HG03025 (cell line): Measurements from ENCODE around the gene CLASRP.

Source experiments
- ATAC-seq: cut with Tn5 transposase; IDR thresholded peaks from one replicate; pipeline ENCODE4 v1.9.1; 2021; ENCODE audit warnings: mild to moderate bottlenecking, moderate library complexity; ENCODE audit not compliant: unreplicated experiment, low FRiP score

CLASRP gene

DNA sequence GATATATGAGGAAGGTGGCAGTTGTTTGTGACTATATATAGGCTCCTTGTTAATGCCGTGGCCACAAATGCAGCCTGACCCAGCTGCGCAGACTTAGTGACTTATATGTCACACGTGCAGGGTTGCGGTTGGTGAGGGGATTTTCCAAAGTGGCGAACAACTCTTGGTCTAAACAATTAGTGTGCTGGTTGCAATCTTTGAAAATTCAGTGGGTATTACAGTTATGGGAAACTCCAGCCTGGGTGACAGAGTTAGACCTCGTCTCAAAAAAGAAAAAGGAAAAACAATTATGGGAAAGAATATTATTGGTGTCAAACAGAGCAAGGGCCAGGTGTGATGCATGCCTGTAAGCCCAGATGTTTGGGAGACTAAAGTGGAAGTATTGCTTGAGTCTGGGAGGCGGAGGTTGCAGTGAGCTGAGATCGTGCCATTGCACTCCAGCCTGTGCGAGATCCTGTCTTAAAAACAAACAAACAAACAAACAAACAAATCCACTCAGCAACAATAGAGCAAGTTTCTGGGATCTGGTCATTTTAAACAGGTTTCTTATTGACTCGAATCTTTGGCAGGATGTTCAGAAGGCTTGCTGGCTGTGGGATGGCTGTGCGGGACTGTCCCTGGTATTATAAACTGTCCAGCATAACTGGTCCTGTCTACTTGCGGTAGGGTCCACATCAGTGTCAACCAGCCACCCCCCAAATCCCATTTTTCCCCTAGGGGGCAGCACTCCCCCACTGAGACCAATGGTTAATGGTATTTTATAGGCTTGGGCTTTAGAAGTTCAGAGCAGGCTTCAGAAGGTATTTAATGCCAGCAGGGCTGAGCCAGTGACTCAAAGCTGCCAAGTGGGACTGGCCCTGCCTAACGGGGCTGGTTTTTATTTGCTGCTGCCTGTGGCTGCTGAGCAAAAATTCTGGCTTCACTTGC is 22.2 kb upstream of the CLASRP start:
- ATAC-seq, result peak; percentile 59

DNA sequence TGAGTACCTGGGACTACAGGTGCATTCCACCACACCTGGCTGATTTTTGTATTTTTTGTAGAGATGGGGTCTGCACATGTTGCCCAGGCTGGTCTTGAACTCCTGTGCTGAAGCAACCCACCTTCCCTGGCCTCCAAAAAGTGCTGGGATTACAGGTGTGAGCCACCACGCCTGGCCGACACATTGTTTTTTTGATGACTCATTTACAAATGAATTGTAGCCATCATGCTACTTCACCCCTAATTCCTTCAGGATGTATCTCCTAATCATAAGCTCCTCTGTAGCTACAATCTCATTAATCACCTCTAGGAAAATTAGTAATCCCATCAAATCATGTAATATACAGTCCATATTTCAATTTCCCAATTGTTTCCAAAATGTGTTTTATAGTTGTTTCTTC is 19.7 kb upstream of the CLASRP start:
- ATAC-seq, result no peak

DNA sequence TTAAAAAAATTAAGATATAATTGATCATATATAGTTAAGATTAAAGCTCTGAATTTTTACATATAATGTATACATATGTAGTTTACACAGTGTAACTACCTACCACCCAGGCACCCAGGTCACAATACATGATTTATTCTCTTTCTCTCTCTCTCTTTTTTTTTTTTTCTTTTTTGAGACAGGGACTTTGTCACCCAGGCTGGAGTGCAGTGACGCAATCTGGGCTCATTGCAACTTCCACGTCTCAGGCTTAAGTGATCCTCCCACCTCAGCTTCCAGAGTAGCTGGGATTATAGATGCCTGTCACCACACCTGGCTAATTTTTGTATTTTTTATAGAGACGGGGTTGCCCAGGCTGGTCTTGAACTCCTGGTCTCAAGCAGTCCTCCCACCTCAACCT is 18.8 kb upstream of the CLASRP start:
- no peak for ATAC-seq

DNA sequence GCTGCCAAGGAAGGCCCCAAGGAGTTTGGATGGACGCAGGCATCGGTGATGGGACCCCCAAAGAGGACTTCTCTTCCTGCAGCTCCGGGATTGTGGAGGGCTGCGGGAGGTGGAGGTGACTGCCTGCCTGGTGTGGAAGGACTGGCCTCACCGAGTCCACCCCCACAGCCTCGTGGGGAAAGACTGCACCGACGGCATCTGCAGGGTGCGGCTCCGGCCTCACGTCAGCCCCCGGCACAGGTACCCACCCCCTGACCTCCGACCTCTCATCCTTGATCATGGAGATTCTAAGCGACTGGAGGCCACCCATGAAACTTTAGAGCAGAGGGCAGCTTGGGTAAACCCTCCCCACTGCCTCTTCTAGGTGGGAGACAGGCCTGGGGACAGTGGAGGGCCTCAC is 16.9 kb upstream of the CLASRP start:
- ATAC-seq, result no peak

DNA sequence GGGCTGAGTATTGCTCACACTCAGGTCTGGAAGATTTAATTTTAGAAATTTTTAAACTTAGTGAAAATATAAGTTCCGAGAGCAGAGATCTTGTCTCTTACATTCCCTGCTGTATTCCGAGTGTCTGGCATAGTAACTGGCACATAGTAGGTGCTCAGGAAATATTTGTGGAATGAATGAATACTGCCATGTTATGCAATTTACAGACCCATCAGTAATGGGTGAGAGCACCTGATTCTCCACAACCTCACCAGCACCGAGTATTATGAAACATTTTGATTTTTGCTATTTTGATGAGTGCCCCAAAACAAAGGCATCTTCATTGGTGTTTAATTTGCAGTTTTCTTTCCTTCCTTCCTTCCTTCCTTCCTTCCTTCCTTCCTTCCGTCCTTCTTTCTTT is 15.8 kb upstream of the CLASRP start:
- no peak for ATAC-seq

DNA sequence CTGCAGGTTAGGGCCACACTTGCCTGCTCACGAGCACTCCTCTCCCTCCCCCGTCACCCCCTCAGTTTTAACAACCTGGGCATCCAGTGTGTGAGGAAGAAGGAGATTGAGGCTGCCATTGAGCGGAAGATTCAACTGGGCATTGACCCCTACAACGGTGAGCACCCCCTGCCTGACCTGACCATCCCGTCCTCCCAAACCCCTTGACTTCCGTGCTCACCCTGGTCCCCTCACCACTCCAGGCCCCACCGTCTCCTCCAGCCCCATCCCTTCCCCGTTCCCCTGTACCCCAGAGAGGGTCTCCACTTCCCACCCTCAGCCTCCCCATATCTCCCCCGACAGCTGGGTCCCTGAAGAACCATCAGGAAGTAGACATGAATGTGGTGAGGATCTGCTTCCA is 13.6 kb upstream of the CLASRP start:
- no peak for ATAC-seq

DNA sequence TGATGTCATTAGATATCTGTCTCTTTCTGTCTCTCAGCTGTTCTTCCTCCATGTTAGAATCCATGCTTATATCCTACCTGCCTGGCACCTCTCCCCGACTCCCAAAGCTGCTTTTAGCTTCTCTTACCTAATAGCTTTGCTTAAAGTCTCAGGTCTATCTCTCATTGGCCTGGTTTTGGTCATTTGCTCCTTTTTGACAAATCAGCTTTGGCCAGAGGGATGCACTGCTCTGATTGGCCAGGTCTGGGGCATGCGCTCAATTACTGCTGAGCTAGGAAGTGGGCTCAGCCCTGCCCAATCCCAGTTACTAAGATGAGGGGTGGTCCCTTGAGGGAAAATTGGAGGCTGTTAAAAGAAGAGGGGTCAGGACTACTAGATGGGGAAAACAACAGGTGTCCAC is 11.5 kb upstream of the CLASRP start:
- no peak for ATAC-seq

DNA sequence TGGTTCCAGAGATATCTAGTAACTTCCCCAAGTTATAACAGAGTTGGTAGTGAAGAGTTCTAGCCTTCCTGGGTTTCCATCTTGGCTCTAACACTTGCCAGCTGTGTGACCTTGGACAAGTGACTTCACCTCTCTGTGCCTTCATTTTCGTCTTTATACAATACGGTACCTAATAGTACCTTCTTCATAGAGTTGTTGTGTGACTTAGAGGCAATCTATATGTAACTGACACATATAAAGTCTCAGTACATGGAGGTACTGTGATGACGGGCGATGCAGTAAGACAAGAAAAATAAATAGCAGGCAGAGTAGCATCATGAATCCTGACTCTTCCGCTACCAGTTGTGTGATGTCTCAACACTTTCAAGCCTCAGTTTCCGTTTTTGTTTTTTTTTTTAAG is 8.0 kb upstream of the CLASRP start:
- no peak for ATAC-seq

DNA sequence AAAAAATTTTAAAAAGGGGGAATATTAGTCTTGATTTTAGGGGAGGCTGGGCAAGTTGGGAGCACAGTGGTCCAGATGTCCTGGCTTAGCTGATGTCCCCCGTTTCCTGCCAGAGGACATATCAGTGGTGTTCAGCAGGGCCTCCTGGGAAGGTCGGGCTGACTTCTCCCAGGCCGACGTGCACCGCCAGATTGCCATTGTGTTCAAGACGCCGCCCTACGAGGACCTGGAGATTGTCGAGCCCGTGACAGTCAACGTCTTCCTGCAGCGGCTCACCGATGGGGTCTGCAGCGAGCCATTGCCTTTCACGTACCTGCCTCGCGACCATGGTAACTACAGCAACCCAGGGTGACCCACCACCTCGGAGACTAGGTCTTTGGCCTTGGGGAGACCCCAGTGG is 6.4 kb upstream of the CLASRP start:
- no peak for ATAC-seq

DNA sequence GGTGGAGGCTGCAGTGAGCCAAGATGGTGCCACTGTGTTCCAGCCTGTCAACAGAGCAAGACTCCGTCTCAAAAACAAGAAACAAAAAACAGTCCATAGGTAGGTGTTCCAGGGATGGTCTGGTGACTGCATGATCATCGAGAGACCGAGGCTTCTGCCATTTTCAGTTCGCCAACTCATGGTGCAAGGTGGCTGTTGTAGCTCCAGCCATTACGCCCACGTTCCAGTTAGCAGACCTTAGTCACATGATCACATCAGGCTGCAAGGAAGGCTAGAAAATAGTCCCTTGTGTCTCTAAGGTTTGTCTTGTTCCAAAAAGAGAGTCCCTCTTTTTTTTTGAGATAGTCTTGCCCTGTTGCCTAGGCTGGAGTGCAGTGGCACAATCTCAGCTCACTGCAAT is 3.1 kb upstream of the CLASRP start:
- ATAC-seq, result no peak

DNA sequence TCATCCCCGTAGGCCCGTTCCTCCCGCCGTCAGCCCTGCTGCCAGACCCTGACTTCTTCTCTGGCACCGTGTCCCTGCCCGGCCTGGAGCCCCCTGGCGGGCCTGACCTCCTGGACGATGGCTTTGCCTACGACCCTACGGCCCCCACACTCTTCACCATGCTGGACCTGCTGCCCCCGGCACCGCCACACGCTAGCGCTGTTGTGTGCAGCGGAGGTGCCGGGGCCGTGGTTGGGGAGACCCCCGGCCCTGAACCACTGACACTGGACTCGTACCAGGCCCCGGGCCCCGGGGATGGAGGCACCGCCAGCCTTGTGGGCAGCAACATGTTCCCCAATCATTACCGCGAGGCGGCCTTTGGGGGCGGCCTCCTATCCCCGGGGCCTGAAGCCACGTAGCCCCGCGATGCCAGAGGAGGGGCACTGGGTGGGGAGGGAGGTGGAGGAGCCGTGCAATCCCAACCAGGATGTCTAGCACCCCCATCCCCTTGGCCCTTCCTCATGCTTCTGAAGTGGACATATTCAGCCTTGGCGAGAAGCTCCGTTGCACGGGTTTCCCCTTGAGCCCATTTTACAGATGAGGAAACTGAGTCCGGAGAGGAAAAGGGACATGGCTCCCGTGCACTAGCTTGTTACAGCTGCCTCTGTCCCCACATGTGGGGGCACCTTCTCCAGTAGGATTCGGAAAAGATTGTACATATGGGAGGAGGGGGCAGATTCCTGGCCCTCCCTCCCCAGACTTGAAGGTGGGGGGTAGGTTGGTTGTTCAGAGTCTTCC is 1.3 kb upstream of the CLASRP start:
- ATAC-seq, result no peak

DNA sequence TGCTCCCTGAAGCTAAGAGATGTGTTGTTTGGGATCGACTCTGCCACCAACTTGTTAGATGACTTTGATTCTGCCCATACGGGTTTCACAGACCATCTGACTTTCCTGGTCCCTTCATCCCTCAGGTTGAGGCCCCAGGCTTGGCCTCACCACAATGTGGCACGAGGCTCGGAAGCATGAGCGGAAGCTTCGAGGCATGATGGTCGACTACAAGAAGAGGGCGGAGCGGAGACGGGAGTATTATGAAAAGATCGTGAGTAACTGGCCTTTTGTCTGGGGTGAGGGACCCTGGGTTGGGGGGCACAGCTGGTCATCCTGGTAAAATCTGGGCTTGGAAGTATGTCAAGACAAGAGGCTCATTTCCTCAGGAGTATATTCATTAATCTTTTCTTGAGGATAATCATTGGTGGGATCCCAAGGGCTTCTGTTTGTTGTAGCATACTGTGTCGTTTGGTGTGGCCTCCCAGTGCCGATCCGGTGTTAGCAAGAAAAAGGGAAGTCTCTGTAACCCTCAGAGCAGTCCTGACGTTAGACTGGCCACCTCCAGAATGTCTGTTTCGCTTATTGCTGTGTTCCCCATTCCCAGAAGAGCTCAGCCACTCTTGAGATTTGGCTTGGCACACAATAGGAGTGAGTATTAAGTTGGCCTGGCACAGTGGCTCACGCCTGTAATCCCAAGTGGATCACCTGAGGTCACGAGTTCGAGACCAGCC is 1.4 kb downstream of the CLASRP start:
- ATAC-seq, result no peak

DNA sequence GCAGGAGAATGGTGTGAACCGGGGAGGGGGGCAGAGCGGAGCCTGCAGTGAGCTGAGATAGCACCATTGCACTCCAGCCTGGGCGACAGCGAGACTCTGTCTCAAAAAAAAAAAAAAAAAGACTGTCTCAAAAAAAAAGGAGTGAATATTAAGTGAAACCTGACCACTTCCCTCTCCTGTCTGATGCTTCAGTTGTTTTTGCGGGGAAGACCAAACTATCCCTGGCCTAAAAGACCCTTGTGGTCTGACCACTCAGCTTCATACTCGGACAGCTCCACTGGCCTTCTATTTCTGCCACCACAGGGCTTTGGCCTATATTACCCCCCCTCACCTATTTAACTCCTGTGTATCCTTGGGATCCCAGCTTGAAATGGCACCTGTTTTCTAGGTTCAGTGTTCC is 2.3 kb downstream of the CLASRP start:
- ATAC-seq, result no peak

DNA sequence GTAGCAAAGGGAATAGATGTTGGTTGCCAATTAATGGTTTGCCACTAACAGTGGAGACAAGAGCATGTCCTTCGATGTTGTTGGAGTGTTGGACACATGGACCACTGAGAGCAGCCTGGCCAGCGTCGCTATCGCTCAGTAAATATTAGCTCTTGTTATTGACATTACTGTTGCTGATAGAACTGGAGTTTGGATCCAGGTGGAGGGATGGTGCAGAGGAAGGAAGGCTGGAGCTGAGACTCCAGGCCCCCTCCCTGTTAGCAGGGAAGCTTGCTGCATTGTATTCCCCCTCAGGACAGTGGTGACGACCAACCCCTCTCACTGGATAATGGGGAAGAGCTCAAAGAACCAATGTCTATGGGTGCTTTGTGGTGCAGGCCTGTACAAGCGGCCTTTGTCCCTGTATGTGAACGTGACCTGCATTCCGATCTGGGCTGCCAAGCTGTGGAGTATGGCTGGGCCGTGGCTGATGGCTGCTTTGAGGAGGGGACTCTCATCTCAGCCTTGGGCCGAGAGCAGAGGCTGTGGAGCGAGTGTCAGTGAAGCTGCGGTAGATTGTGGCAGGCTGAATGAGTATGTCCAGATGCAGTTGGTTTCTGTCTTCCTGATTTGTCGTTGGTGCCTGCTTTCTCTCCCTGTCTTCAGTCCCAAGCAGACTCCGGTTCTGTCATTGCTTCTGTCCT is 7.0 kb downstream of the CLASRP start:
- ATAC-seq, result no peak

DNA sequence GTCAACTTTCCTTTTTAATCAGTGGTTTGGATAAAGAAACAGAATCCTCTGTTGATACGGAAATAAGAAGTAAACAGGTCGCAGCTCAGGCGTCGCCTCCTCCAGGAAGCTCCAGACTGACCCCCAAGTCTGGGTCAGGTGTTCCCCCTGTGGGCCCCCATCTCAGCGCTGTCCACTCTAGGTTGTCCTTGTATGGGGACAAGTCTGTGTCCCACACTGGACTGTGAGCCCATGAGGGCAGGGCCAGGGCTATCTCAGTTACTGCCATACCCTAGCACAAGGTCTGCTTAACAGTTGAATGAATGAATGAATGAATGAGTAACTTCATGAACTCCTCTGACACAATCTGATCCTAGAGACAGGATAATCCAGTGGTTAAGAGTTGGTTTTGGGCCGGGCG is 7.5 kb downstream of the CLASRP start:
- ATAC-seq, result no peak

DNA sequence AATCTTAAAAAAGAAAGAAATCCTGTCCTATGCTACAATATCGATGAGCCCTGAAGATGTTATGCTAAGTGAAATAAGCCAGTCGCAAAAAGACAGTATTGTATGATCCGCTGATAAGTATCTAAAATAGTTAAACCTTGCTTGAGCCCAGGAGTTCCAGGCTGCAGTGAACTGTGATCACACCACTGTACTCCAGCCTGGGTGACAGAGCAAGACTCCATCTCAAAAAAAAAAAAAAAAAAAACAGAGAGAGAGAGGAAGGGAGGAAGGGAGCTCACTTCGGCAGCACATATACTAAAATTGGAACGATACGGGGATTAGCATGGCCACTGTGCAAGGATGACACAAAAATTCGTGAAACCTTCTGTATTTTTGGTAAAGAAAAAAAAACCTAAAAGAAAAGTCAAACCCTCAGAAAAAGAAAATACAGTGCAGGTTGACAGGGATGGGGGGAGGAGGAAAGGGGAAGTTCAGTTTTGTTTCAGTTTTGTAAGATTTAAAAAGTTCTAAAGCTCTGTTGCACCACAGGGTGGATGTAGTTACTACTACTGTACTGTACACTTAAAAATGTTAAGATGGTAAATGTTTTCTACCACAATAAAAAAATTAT is 8.4 kb downstream of the CLASRP start:
- no peak for ATAC-seq

DNA sequence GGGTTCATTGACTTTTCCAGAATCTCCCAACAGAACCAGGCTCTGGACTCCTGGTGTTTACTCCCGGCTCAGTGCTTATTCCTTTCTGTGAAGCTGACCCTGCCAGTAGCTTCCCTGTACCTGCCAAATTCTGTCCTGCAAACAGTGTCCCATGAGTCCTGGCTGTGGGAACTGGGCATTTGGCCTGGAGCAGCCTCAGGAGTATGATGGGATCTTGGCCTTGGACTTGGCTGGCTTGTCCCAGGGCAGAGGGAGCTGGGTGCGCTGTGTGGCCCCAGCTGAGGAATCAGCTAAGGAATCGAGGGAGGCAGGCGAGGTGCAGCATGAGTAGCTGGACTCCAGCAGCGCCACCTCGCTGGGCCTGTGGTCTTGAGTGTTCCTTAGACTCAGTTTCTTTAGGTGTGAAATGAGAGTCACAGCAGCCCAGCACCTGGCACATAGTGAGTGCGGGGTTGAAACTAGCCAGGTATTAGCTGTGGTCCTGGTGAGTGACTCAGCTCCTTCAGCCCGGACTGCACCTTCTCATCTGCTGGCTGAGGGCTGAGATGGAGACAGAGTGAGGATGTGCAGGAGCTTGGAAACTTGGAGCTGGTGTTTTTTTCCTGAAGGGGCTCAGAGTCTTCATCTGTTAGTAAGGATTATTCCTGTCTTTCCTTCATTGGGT is 10.4 kb downstream of the CLASRP start:
- ATAC-seq, result no peak

DNA sequence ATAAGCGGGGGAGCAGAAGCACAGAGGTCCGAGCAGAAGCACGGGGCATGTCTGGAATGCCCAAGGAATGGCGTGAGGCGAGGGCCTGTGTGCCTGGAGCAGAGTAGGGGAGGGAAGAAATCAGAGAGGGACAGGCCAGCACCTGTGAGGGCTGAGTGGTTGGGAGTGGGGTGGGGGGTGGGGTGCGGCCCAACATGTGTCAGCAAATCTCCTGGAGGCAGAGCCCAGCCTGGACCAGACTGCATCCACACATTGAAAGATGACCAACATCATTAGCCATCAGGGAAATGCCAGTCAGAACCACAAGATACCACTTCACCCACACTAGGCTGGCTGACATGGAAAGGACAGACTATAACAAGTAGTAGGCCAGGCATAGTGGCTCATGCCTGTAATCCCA is 11.2 kb downstream of the CLASRP start:
- ATAC-seq, result no peak

DNA sequence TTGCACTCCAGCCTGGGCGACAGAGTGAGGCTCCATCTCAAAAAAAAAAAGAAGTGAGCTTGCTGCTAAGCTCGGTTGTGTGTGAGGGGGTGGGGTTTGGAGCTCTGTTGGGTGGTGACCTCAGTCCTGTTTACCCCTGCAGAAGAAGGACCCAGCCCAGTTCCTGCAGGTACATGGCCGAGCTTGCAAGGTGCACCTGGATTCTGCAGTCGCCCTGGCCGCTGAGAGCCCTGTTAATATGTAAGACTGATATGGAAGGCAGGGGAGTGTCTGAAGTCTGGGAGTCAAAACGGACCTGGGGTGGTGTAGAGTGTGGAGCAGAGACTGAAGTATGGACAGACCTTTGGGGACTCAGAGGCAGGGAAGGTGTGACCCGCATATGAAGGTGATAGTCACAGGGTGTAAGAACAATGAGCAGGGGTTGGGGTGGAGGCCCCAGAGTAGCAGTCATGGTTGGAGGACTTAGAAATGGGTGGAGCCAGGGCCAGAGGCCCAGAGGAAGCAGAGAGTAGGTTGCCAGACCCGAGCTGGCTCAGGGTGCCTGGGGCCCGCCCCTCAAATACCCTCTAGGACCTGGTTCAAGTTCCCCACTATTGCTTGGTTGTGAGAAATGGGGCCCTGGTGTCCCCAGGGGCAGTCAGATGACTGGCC is 13.2 kb downstream of the CLASRP start:
- no peak for ATAC-seq
